Ureter (tissue), 1 donor: ENCODE measurements around the gene ACTL8. TPM values are rescaled to one million over a fixed set of nuclear protein-coding genes. Genes with fewer than 3 reads are reported as not detected.

Source experiments
- DNase-seq: peaks from one replicate; pipeline ENCODE4 v3.0.0-alpha.2; 2020; ENCODE audit warnings: low spot score
- total RNA-seq: library from RNA; stranded (reverse); gene quantifications from one replicate; pipeline ENCODE4 v1.2.4, GENCODE V29; 2023
- donor health status: DM: yes; HTN: yes; CAD: no.

Gene ACTL8
- total RNA-seq, 1 donor from 2014 or later: not detected

GRCh38 chr1:17805869-17806684 is 50.9 kb downstream of the ACTL8 start:
- no peak for DNase-seq

DNA sequence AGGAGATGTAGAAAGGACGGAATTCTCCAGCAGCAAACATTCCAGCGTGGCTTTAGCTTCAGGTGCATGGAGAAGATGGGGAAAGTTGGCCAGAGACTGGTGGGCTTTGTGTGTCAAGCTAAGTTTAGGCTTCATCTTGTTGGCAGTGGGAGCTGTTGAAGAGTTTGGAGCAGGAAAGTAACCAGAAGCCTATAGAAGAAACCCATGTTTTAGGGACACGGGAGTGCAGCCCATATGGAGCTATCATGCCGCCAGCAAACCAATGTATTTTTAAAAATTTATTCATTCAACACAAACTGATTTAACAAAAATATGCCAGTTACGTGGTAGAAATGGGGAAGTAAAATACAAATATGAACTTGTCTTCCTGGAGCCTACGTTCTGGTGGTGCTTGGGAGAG is 53.7 kb downstream of the ACTL8 start:
- DNase-seq: no peak

DNA sequence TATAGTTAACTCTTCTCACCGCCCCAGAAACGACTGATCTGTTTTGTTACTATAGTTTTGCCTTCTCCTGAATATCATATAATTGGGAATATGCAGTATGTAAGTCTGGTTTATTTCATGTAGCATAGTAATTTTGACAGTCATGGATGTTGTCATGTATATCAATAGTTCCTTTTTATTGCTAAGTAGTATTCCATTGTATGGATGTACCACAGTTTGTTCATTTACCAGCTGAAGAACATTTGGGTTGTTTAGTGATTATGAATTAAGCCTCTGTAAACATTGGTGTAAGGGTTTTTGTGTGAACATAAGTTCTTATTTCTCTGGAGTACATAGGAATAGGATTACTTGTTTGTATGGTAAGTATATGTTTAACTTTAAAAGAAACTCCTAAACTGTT is 55.5 kb downstream of the ACTL8 start:
- no peak for DNase-seq

- DNase-seq: no peak
Measured at GRCh38 chr1:17816511-17816910, 61.4 kb downstream of the ACTL8 start.

- no peak for DNase-seq
Measured at GRCh38 chr1:17819129-17819802, 64.1 kb downstream of the ACTL8 start.

- DNase-seq: no peak
Measured at GRCh38 chr1:17820198-17820597, 65.1 kb downstream of the ACTL8 start.

- no peak for DNase-seq
Measured at GRCh38 chr1:17822741-17823426, 67.8 kb downstream of the ACTL8 start.

DNA sequence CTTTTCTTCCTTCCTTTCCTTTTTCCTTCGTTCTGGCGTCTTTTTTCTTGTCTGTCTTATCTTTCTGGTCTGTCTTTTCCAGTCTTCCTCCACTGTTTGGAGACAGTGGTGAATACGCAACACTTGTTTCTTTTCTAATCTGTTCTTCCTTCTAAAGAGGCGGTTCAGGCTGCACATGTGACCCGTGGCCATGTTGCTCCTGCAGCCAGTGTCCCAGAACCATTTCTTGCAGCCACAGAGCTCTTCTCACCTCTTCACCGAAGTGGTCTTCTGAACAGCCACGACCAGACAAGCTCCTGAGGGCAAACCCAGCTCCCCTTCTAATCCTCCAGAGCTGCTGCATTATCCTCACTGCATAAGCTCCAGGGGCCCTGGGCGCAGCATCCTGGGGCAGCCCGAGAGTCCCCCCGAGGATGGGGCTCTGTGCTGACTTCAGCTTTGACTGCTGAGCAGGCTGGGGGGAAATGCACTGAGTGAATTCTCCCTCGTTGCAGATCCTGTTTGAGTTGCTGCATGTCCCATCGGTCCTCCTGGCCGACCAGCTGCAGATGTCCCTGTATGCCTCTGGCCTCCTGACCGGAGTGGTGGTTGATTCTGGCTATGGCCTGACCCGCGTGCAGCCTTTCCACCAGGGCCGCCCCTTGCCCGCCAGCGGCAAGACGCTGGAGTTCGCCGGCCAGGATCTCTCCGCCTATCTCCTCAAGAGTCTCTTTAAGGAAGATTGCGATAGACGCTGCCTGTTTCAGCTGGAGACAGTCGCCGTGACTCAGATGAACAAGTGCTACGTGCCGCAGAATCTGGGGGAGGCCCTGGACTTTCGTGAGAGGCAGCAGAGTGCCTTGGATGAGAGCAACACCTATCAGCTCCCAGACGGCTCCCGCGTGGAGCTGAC is 70.4 kb downstream of the ACTL8 start:
- no peak for DNase-seq

- DNase-seq: no peak
Measured at GRCh38 chr1:17826165-17826488, 71.0 kb downstream of the ACTL8 start.

GRCh38 chr1:17828991-17829390 is 73.9 kb downstream of the ACTL8 start:
- no peak for DNase-seq

DNA sequence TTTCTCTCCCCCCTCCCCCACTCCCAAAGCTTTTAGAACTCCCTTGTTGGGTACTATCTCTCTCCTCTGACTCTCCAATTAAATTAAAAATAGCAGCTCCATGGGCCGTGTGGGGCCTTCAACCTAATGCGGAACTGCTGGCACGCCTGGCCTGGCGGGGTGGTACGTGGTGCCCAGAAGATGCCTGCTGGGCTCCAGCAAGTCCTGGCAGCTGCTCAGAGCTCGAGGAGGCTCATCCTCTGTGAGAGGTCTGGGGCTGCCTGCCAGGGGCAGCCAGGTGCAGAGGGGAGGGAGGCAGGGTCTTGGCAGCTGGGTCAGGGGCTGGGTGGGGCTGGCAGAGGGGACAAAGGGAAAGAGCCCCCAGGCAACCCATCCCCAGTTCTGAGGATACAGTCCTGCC is 74.4 kb downstream of the ACTL8 start:
- no peak for DNase-seq

GRCh38 chr1:17831597-17831996 is 76.5 kb downstream of the ACTL8 start:
- no peak for DNase-seq

GRCh38 chr1:17833661-17834501 is 78.7 kb downstream of the ACTL8 start:
- no peak for DNase-seq

DNA sequence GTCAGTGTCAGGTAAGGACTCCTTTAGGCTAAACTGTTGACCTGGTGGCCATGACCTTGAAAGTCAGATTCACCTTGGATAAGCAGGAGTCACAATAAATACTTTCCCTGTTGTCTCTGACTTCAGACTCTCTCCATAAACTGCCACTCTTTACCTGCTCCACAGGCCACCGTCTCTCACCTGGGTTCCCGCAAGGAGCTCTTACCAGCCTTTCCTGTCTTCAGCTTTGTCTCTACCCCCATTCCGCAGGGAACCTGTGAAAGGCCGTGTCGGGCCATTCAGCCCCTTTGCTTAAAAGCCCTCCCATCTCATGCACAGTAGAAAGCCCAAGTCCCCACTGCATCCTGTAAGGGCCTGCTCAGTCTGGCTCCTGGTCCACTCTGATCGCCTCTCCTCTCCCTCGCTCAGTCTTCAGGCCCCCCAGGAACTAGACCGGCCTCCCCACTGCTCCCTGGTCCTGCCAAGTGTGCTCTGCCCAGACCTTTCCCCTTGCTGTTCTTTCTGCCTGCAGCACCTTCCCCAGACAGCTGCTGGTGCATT is 79.5 kb downstream of the ACTL8 start:
- DNase-seq: no peak

DNA sequence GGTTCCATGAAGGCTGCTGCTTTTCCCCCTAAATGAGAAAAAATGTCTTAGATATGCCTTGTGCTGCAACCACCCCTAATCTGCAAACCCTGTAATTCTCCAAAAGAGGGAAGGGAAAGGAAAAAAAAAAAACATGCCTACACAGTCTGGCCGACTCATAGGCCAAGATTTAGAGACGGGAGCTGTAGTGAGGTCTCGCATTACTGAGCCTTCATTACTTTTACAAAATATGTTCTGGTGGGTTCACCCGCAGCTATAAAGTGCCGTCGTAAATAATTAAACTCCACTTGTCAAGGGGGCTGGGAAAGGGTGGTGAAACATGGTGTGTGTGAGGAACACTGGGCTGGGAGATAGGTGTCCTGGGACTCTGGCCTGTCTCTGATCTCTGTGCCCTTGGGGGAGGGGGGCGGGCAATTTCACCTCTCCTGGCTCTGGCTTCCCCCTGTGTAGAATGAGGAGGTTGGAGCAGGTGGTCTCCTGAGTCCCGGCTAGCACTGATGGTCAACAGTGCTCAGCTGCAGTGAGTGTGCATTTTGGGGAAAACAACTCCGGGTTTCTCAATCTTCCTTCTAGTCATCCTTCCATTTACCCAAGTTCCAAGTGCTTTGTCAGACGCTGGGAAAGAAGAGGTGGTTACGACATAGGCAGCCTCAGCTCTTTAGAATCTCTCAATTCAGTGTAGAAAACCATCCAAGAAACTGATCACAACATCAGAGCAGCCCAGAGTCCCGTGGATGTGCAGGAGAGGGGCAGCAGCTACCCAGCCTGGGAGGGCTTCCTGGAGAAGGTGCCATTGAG is 82.3 kb downstream of the ACTL8 start:
- DNase-seq: no peak

DNA sequence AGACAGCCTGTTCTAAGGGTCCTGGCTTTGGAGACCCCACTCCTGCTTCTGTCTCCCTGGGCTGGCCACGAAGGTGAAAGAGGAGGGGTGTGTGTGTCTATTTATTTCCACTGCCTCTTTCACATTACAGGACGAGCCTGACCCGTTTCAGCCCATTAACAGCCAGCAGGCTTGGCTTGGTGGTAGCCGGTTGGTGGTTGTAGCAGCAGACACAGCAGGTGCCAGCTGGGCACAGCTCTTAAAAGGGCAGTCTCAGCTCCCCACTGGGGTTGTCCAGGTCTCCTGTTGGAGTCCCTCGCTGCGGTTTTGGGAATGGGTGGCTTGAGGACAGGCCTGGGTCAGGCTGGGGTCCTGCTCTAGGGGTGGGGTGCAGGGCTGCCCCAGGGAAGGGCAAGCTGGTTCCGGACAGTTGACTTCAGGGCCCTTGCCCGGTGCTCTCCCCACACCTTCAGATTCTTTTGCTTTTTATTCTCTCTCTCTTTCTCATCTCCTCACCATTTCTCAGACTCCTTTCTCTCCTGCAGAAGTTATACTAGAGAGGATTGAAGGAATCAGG is 84.6 kb downstream of the ACTL8 start:
- DNase-seq: no peak

GRCh38 chr1:17841944-17842343 is 86.8 kb downstream of the ACTL8 start:
- no peak for DNase-seq

DNA sequence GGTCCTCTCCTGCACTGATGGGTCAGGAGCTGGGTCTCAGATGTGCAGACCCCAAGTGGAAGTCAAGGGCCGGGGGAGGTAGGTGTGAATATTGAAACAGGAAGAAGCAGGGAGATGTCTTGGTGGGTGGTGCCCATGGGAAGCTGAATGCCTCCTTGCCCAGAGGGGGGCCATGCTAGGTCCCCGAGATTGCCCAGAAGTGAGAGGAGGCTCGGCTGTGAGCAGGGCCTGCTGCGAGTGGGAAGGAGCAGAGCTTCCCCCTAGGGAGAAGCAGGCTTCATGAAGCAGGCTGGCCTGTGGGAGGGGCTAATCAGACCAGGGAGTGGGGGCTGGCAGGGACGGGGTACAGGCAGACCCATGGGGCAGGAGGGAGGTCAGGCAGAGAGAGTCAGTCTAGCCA is 87.6 kb downstream of the ACTL8 start:
- no peak for DNase-seq

DNA sequence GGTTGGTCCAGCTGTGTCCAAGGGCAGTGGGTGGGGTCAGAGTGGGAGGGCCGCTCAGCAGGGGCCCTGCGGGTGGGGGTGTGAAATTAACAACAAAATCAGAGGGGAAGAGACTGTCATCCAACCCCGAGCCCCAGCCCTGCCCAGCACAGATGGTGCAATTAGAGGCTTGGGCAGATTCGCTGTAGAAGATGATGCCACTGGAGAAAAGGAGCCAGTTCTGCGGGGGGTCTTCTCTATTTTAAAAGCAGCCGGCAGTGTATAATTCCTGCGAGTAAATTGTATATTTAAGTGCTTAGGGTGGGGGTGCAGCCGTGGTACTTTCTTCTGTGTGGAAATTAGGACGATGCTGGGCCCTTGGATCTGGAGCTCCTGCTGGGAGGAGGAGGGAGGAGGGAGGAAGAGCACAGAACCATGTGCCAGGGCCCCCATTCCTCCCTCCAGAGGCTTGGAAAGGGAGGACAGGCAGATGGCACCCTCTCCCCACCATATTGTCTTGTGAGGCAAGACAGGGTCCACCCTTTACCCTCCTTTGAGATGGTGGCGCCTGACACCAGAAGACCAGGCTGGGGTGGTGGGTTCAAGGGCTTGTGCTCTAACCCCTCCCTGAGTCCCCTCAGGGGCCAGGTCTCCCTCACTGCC is 89.2 kb downstream of the ACTL8 start:
- no peak for DNase-seq
